ENCODE results near the gene BBC3.
"Not testable (repeated sequence)": the region's sequence is repeated elsewhere in the genome, so short reads cannot be mapped to it uniquely, and the experiment has no call there.

BBC3 gene

GRCh38 chr19:47230921-47231214, at the start of gene BBC3:
BBC3 (minus strand) TSS chr19:47231199; CDS start chr19:47228431, 2,768 bp downstream.
- H3K4me3 ChIP-seq, result peak within 1 kb of the TSS; percentile 86
- H3K4me1 ChIP-seq, result peaks cover 54% of the 10 kb centered on the region
- peak within 1 kb of the TSS; percentile 99 for H3K4me2 ChIP-seq
- H3K9ac ChIP-seq, result peak within 1 kb of the TSS; percentile 88
- H3K27ac ChIP-seq, result peak within 1 kb of the TSS; percentile 83
- peaks cover 23% of the 10 kb centered on the region for H4K20me1 ChIP-seq
- no peak for TF ChIP-seq Cebpa-rat (IDR thresholded peaks at IDR 0.05)
- no peaks in the 10 kb centered on the region for H3K36me3 ChIP-seq
- H3K27me3 ChIP-seq, result peaks cover 19% of the 10 kb centered on the region; the same call in 1 of the 2 replicates
- no peaks in the 10 kb centered on the region for H3K9me3 ChIP-seq

GRCh38 chr19:47280183-47280797, 49.3 kb upstream of the BBC3 start:
- TF ChIP-seq Cebpa-rat (IDR thresholded peaks at IDR 0.05), result no peak
- Histone ChIP-seq H3K27ac (no peak overlapping the region), H3K9me3 (no peaks in the 10 kb centered on the region)

GRCh38 chr19:47276513-47276912, 45.5 kb upstream of the BBC3 start:
- not testable (repeated sequence) for H3K9me3 ChIP-seq, H3K9ac ChIP-seq, H3K4me3 ChIP-seq, H3K36me3 ChIP-seq, H3K27ac ChIP-seq
- Histone ChIP-seq H3K27me3 (peaks cover 16% of the 10 kb centered on the region), H4K20me1 (peaks cover 18% of the 10 kb centered on the region), H3K4me2 (peak overlapping the region; percentile 100), H3K4me1 (peaks cover 52% of the 10 kb centered on the region)

More at GRCh38 chr19:47280183-47280797, 49.3 kb upstream of the BBC3 start:
- peaks cover 18% of the 10 kb centered on the region for H4K20me1 ChIP-seq
- peaks cover 10% of the 10 kb centered on the region for H3K27me3 ChIP-seq
- H3K9ac ChIP-seq, result no peak overlapping the region
- H3K36me3 ChIP-seq, result no peaks in the 10 kb centered on the region
- H3K4me3 ChIP-seq, result no peak overlapping the region
- no peak overlapping the region for H3K4me2 ChIP-seq
- H3K4me1 ChIP-seq, result peaks cover 57% of the 10 kb centered on the region

- TF ChIP-seq Cebpa-rat (IDR thresholded peaks at IDR 0.05), result no peak
- Histone ChIP-seq H3K9ac (peak overlapping the region; percentile 82; the same call in 1 of the 2 replicates), H3K4me2 (peak overlapping the region; percentile 100), H3K27ac (no peak overlapping the region), H3K36me3 (peaks cover 9% of the 10 kb centered on the region), H3K4me3 (peak overlapping the region; percentile 78), H3K9me3 (no peaks in the 10 kb centered on the region), H4K20me1 (peaks cover 18% of the 10 kb centered on the region), H3K27me3 (peaks cover 16% of the 10 kb centered on the region), H3K4me1 (peaks cover 52% of the 10 kb centered on the region)
Measured at GRCh38 chr19:47275791-47276461, 44.9 kb upstream of the BBC3 start.

GRCh38 chr19:47274891-47275761, 44.1 kb upstream of the BBC3 start:
- H3K4me3 ChIP-seq, result peak overlapping the region; percentile 78
- no peaks in the 10 kb centered on the region for H3K9me3 ChIP-seq
- H3K9ac ChIP-seq, result peak overlapping the region; percentile 82
- peaks cover 17% of the 10 kb centered on the region for H3K36me3 ChIP-seq
- H4K20me1 ChIP-seq, result peaks cover 22% of the 10 kb centered on the region
- H3K4me2 ChIP-seq, result peak overlapping the region; percentile 100
- H3K4me1 ChIP-seq, result peaks cover 52% of the 10 kb centered on the region
- peaks cover 16% of the 10 kb centered on the region for H3K27me3 ChIP-seq
- TF ChIP-seq Cebpa-rat (IDR thresholded peaks at IDR 0.05), result no peak
- peak overlapping the region; percentile 69 for H3K27ac ChIP-seq

- peak within 1 kb of the TSS; percentile 100 for H3K4me2 ChIP-seq
- peaks cover 52% of the 10 kb centered on the region for H3K4me1 ChIP-seq
- H3K9me3 ChIP-seq, result no peaks in the 10 kb centered on the region
- H3K4me3 ChIP-seq, result peak within 1 kb of the TSS; percentile 78
- H3K36me3 ChIP-seq, result peaks cover 26% of the 10 kb centered on the region
- TF ChIP-seq Cebpa-rat (IDR thresholded peaks at IDR 0.05), result no peak
- peak within 1 kb of the TSS; percentile 82 for H3K9ac ChIP-seq
- peak within 1 kb of the TSS; percentile 86 for H3K27ac ChIP-seq
- peaks cover 22% of the 10 kb centered on the region for H4K20me1 ChIP-seq
- peaks cover 16% of the 10 kb centered on the region for H3K27me3 ChIP-seq
Measured at GRCh38 chr19:47274071-47274890, 43.3 kb upstream of the BBC3 start, which contains the start of gene INAFM1. INAFM1 (plus strand) TSS chr19:47274885; CDS start chr19:47274920, 35 bp downstream.

- Histone ChIP-seq H4K20me1 (peaks cover 22% of the 10 kb centered on the region), H3K27me3 (peaks cover 16% of the 10 kb centered on the region), H3K9ac (peak overlapping the region; percentile 78), H3K4me2 (peak overlapping the region; percentile 95), H3K36me3 (peaks cover 34% of the 10 kb centered on the region), H3K4me1 (peaks cover 46% of the 10 kb centered on the region), H3K4me3 (peak overlapping the region; percentile 74), H3K27ac (peak overlapping the region; percentile 83), H3K9me3 (no peaks in the 10 kb centered on the region)
- TF ChIP-seq Cebpa-rat (IDR thresholded peaks at IDR 0.05), result no peak
Measured at GRCh38 chr19:47273313-47274070, 42.5 kb upstream of the BBC3 start.

GRCh38 chr19:47272448-47273312, 41.7 kb upstream of the BBC3 start:
- Histone ChIP-seq H3K4me3 (peak overlapping the region; percentile 74), H3K27me3 (peaks cover 16% of the 10 kb centered on the region), H3K9ac (peak overlapping the region; percentile 78), H4K20me1 (peaks cover 22% of the 10 kb centered on the region), H3K36me3 (peaks cover 42% of the 10 kb centered on the region), H3K4me1 (peaks cover 38% of the 10 kb centered on the region), H3K27ac (peak overlapping the region; percentile 83), H3K4me2 (peak overlapping the region; percentile 95), H3K9me3 (no peaks in the 10 kb centered on the region)
- TF ChIP-seq Cebpa-rat (IDR thresholded peaks at IDR 0.05), result no peak
